GM12892 (cell line): ENCODE results near the gene CYB5A.

Experiments used
- POLR2A ChIP-seq: IDR thresholded peaks from 2 replicates; pipeline ENCODE4 v1.6.1; 2011; ENCODE audit warnings: low read depth, low read length, control low read depth
- POLR2AphosphoS5 ChIP-seq: IDR thresholded peaks from 2 replicates; pipeline ENCODE4 v1.6.1; 2011; ENCODE audit warnings: low read depth, low read length, control low read depth
- TAF1 ChIP-seq: IDR thresholded peaks from 2 replicates; pipeline ENCODE4 v1.6.1; 2011; ENCODE audit warnings: low read depth, mild to moderate bottlenecking, control low read depth, low read length, borderline replicate concordance

GRCh38 chr18:74228312-74228711 lies 63.5 kb downstream of the CYB5A start:
- TF ChIP-seq TAF1 (no peak), POLR2AphosphoS5 (no peak), POLR2A (no peak)
